Activated CD4-positive, alpha-beta T cell treated with anti-CD3 and anti-CD28 coated beads, Interleukin-2, Interleukin-4, amounts not matched to agents 100 ng/mL and 50 ng/mL, durations not matched to agents 16 hours and 8 hours (primary cell): ENCODE data around the gene KLRF1.
A peak's percentile ranks its signal among the peaks of the same experiment; 100 is the strongest.

ENCODE experiments used
- DNase-seq: peaks from one replicate; pipeline ENCODE4 v3.0.0-alpha.2; 2020; ENCODE audit warnings: low spot score

Gene KLRF1

GRCh38 chr12:9809338-9809737, 17.9 kb upstream of the KLRF1 start:
- DNase-seq: no peak

- DNase-seq: no peak
Observed at GRCh38 chr12:9809866-9810265, 17.4 kb upstream of the KLRF1 start.

- DNase-seq: no peak
Observed at GRCh38 chr12:9810671-9811070, 16.6 kb upstream of the KLRF1 start.

- no peak for DNase-seq
Observed at GRCh38 chr12:9811621-9812020, 15.7 kb upstream of the KLRF1 start.

GRCh38 chr12:9813821-9814798, 13.2 kb upstream of the KLRF1 start:
- peak; percentile 93 for DNase-seq

GRCh38 chr12:9820281-9820930, 6.9 kb upstream of the KLRF1 start:
- DNase-seq: no peak

GRCh38 chr12:9829483-9829882, 2.2 kb downstream of the KLRF1 start:
- DNase-seq: no peak

GRCh38 chr12:9829982-9830381, 2.7 kb downstream of the KLRF1 start:
- no peak for DNase-seq

GRCh38 chr12:9831720-9832119, 4.4 kb downstream of the KLRF1 start:
- no peak for DNase-seq

- no peak for DNase-seq
Observed at GRCh38 chr12:9843407-9843806, 16.1 kb downstream of the KLRF1 start.

- DNase-seq: no peak
Observed at GRCh38 chr12:9848899-9849298, 21.6 kb downstream of the KLRF1 start.

- no peak for DNase-seq
Observed at GRCh38 chr12:9851050-9851449, 23.8 kb downstream of the KLRF1 start.

- DNase-seq: no peak
Observed at GRCh38 chr12:9851927-9852326, 24.6 kb downstream of the KLRF1 start.

- no peak for DNase-seq
Observed at GRCh38 chr12:9856151-9856550, 28.9 kb downstream of the KLRF1 start.

- DNase-seq: no peak
Observed at GRCh38 chr12:9856894-9857293, 29.6 kb downstream of the KLRF1 start.

- no peak for DNase-seq
Observed at GRCh38 chr12:9858135-9858534, 30.9 kb downstream of the KLRF1 start.

- peak; percentile 21 for DNase-seq
Observed at GRCh38 chr12:9864913-9865675, 37.8 kb downstream of the KLRF1 start.

- peak; percentile 15 for DNase-seq
Observed at GRCh38 chr12:9866860-9867269, 39.6 kb downstream of the KLRF1 start.

- no peak for DNase-seq
Observed at GRCh38 chr12:9867531-9867930, 40.2 kb downstream of the KLRF1 start.

GRCh38 chr12:9868311-9868801, 41.1 kb downstream of the KLRF1 start:
- peak; percentile 10 for DNase-seq

GRCh38 chr12:9868951-9869306, 41.6 kb downstream of the KLRF1 start:
- no peak for DNase-seq
